SK-N-SH (cell line): ENCODE results near the gene HDAC7. TPM values are rescaled to one million over a fixed set of nuclear protein-coding genes. Genes with fewer than 3 reads are reported as not detected.

Experiments
- CTCF ChIA-PET: fragments of 300-600, 350-600 bp; formaldehyde crosslinking; extraction: SDS; loops from one replicate; lab custom pipeline; 2021; lab: Yijun Ruan, JAX
- POLR2A ChIA-PET: fragments of 350-600 bp; sonication (Branson Sonifier 250); formaldehyde crosslinking; extraction: SDS; loops from one replicate; lab custom pipeline; 2020; ENCODE audit warnings: antibody characterized with exemption, inconsistent platforms; lab: Yijun Ruan, JAX
- DNase-seq: peaks from one replicate; pipeline ENCODE4 v3.0.0; 2012
- H2AFZ ChIP-seq: fragments of 200-600 bp; sonication (generic); 2 replicates; pipeline ENCODE4 v1.8.1; 2016; ENCODE audit warnings: antibody characterized with exemption, mild to moderate bottlenecking, low read depth
- H3F3A ChIP-seq: fragments of 200-600 bp; sonication (generic); replicated peaks from 2 replicates; pipeline ENCODE3; 2016; ENCODE audit warnings: antibody characterized with exemption, mild to moderate bottlenecking; ENCODE audit not compliant: insufficient read depth
- H3K27ac ChIP-seq, 2 experiments: fragments of 200-500 bp in 1 of 2; fragments of 200-600 bp in 1 of 2; sonication (Bioruptor generic) in 1 of 2; sonication (generic), shearing (Covaris generic) in 1 of 2; 2 replicates each; pipeline versions ENCODE4 v1.5.1 to v1.6.1; 2014 to 2016; ENCODE audit warnings: low read depth in 2 of 2, inconsistent platforms in 1 of 2, low read length in 1 of 2, mild to moderate bottlenecking in 1 of 2, mixed read lengths in 1 of 2
- H3K27me3 ChIP-seq: fragments of 200-600 bp; sonication (generic), shearing (Covaris generic); 2 replicates; pipeline ENCODE4 v1.6.1; 2016; ENCODE audit warnings: mixed run types; ENCODE audit not compliant: insufficient read depth
- H3K36me3 ChIP-seq, 2 experiments: fragments of 200-500 bp in 1 of 2; fragments of 200-600 bp in 1 of 2; sonication (Bioruptor generic) in 1 of 2; sonication (generic) in 1 of 2; replicated peaks in 1 of 2; 2 replicates each; pipeline versions ENCODE3 to v1.5.1; 2014 to 2016; ENCODE audit warnings: low read length in 1 of 2, mild to moderate bottlenecking in 1 of 2; ENCODE audit not compliant: insufficient read depth in 2 of 2, control insufficient read depth in 1 of 2
- H3K4me1 ChIP-seq, 2 experiments: fragments of 200-500 bp in 1 of 2; fragments of 200-600 bp in 1 of 2; sonication (Bioruptor generic) in 1 of 2; sonication (generic), shearing (Covaris generic) in 1 of 2; 2 replicates each; pipeline versions ENCODE4 v1.5.1 to v1.6.1; 2014 to 2016; ENCODE audit warnings: low read depth in 1 of 2, low read length in 1 of 2, mixed run types in 1 of 2; ENCODE audit not compliant: insufficient read depth in 2 of 2, control insufficient read depth in 1 of 2
- H3K4me2 ChIP-seq: fragments of 200-600 bp; sonication (generic), shearing (Covaris generic); 2 replicates; pipeline ENCODE4 v1.6.1; 2017; ENCODE audit warnings: mixed run types
- H3K4me3 ChIP-seq, 2 experiments: fragments of 200-500 bp in 1 of 2; fragments of 200-600 bp in 1 of 2; sonication (Bioruptor generic) in 1 of 2; sonication (generic), shearing (Covaris generic) in 1 of 2; 2 replicates each; pipeline versions ENCODE4 v1.5.1 to v1.8.1; 2014 to 2016; ENCODE audit warnings: low read depth in 2 of 2, inconsistent platforms in 1 of 2, low read length in 1 of 2, mild to moderate bottlenecking in 1 of 2, mixed read lengths in 1 of 2, moderate library complexity in 1 of 2
- H3K79me2 ChIP-seq: fragments of 200-600 bp; sonication (generic); 2 replicates; pipeline ENCODE4 v1.8.1; 2017; ENCODE audit warnings: mild to moderate bottlenecking; ENCODE audit not compliant: insufficient read depth
- H3K9ac ChIP-seq: fragments of 200-600 bp; sonication (generic); 2 replicates; pipeline ENCODE4 v1.6.1; 2017; ENCODE audit warnings: mixed run types
- H3K9me2 ChIP-seq: fragments of 200-600 bp; sonication (generic); 2 replicates; pipeline ENCODE4 v1.6.1; 2017; ENCODE audit warnings: mixed run types
- H3K9me3 ChIP-seq: fragments of 200-600 bp; sonication (generic); 2 replicates; pipeline ENCODE4 v1.6.1; 2017; ENCODE audit warnings: mixed run types, mild to moderate bottlenecking, moderate library complexity
- H4K20me1 ChIP-seq: fragments of 200-600 bp; sonication (generic); 2 replicates; pipeline ENCODE4 v1.6.1; 2017; ENCODE audit warnings: mild to moderate bottlenecking, mixed run types; ENCODE audit not compliant: insufficient read depth
- ELF1 ChIP-seq: IDR thresholded peaks from 2 replicates; pipeline ENCODE4 v1.4.0; 2012
- EP300 ChIP-seq, 2 experiments: IDR thresholded peaks; 2 replicates each; pipeline versions ENCODE4 v1.4.0 to v1.6.1; 2012; ENCODE audit warnings: borderline replicate concordance in 1 of 2, low read depth in 1 of 2, low read length in 1 of 2
- FOXJ3 ChIP-seq: sonication (generic); formaldehyde crosslinking; IDR thresholded peaks from 2 replicates; pipeline ENCODE4 v1.5.1; 2020; ENCODE audit warnings: mild to moderate bottlenecking, missing genetic modification reagents
- NFIC ChIP-seq: IDR thresholded peaks from 2 replicates; pipeline ENCODE4 v1.4.0; 2012; ENCODE audit warnings: borderline replicate concordance
- REST ChIP-seq: IDR thresholded peaks from 2 replicates; pipeline ENCODE4 v1.6.1; 2012; ENCODE audit warnings: mild to moderate bottlenecking, low read depth, low read length, moderate library complexity
- SIN3A ChIP-seq: IDR thresholded peaks from 2 replicates; pipeline ENCODE4 v1.6.1; 2012; ENCODE audit warnings: low read depth, mild to moderate bottlenecking, low read length, moderate library complexity, borderline replicate concordance
- TAF1 ChIP-seq: IDR thresholded peaks from 2 replicates; pipeline ENCODE4 v1.6.1; 2012; ENCODE audit warnings: low read depth, mild to moderate bottlenecking, low read length, moderate library complexity, borderline replicate concordance
- TCF12 ChIP-seq: IDR thresholded peaks from 2 replicates; pipeline ENCODE4 v1.4.0; 2012
- TEAD4 ChIP-seq: IDR thresholded peaks from 2 replicates; pipeline ENCODE4 v1.4.0; 2012; ENCODE audit warnings: mild to moderate bottlenecking, borderline replicate concordance; ENCODE audit not compliant: insufficient read depth
- ZBTB33 ChIP-seq: IDR thresholded peaks from 2 replicates; pipeline ENCODE4 v1.4.0; 2012; ENCODE audit warnings: low read depth, borderline replicate concordance
- WGBS: methylation state at CpG from one replicate; pipeline ENCODE4 v1.1.6; 2017; ENCODE audit warnings: low lambda C conversion rate; 5-methylcytosine and 5-hydroxymethylcytosine counted together
- polyA plus RNA-seq, 3 experiments: library from polyadenylated mRNA; depleted of rRNA; stranded (reverse); fragments of >200 nt; gene quantifications; 2 replicates each; pipeline ENCODE4 v1.2.3, GENCODE V29; 2012

The HDAC7 gene
- polyA plus RNA-seq, 1 of the 3 experiments (the other 2 are of a cell fraction) = 51.0 TPM

DNA sequence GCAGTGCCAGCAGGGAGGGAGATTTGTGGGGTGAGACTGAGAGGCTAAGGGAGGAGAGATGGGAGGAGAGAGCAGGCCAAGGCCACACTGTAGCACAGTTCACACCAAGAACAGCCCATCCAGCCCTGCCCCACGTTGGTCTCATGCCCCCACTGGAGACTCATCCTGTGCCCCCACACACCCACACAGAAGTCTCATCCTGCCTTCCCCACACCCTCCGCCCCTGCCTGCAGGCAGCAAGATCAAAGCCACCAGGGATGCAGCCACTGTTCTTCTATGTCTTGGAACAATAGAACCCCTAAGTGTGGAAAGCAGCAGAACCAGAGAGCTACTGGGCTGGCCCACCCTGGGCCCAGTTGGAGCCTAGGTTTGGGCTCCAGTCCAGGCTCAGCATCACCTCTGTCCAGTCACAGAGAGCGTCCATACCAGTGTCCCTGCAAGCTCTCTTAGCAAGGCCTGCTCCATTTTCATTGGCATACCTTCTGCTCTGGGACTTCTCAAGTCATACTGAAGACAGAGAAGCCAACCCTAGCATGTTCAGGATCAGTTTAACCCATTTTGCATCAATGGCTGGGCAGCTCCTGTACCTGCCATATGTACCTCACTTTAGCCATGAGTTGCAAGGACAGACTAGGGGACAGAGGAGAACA lies 31.7 kb upstream of the HDAC7 start:
- Histone ChIP-seq H3K4me2 (no peak overlapping the region), H4K20me1 (no peaks in the 10 kb centered on the region), H3K9ac (no peak overlapping the region), H3K4me1 (no peaks in the 10 kb centered on the region; a peak in 1 of 4 replicates), H3K9me3 (no peaks in the 10 kb centered on the region), H3F3A (no peaks in the 10 kb centered on the region), H2AFZ (no peak overlapping the region), H3K27ac (no peak overlapping the region), H3K4me3 (no peak overlapping the region), H3K9me2 (no peaks in the 10 kb centered on the region), H3K27me3 (no peaks in the 10 kb centered on the region), H3K36me3 (no peaks in the 10 kb centered on the region), H3K79me2 (no peaks in the 10 kb centered on the region)
- DNase-seq = no peak
- 50% methylated on average over 2 of the region's 3 CpGs for WGBS
- ChIA-PET POLR2A (interaction anchor here (1.2 kb wide), 1 partner anchor 14 kb away, joined by 3 read pairs; no protein-coding TSS in a partner anchor), CTCF (interaction anchor here (11.0 kb wide), 1 partner anchor 12 kb away, joined by 90 read pairs; no protein-coding TSS in a partner anchor)
- TF ChIP-seq ELF1 (no peak), NFIC (no peak), TCF12 (no peak), FOXJ3 (CRISPR knock-in tag) (no peak), SIN3A (no peak), TEAD4 (no peak), ZBTB33 (no peak), TAF1 (no peak), REST (no peak), EP300 (IDR thresholded peaks at IDR 0.05; ENCODE audit: borderline replicate concordance in 1 of 2, low read depth in 1 of 2, low read length in 1 of 2) (no peak)
